DMS153 treated with DMSO at 0.1 percent for 48 hours (cell line): Measurements from ENCODE around the gene CCZ1B.
"Not testable (repeated sequence)": the region's sequence is repeated elsewhere in the genome, so short reads cannot be mapped to it uniquely, and the experiment has no call there.

ENCODE experiments used
- DNase-seq: peaks from one replicate; lab custom pipeline; 2025; ENCODE audit not compliant: unreplicated experiment; lab: John Stamatoyannopoulos, UW

Gene CCZ1B

GRCh38 chr7:6831018-6831725 is 5.1 kb upstream of the CCZ1B start:
- no peak for DNase-seq

GRCh38 chr7:6830026-6830425 is 4.0 kb upstream of the CCZ1B start:
- not testable (repeated sequence) for DNase-seq

- not testable (repeated sequence) for DNase-seq
These were observed 3.5 kb upstream of the CCZ1B start for GRCh38 chr7:6829616-6830015.

GRCh38 chr7:6827180-6827579 is 1.1 kb upstream of the CCZ1B start:
- peak; percentile 29 for DNase-seq

- DNase-seq: not testable (repeated sequence)
These were observed 594 bp downstream of the CCZ1B start for GRCh38 chr7:6825236-6826125.

GRCh38 chr7:6821622-6822021 is 4.5 kb downstream of the CCZ1B start:
- not testable (repeated sequence) for DNase-seq

GRCh38 chr7:6815470-6815869 is 10.6 kb downstream of the CCZ1B start:
- DNase-seq: not testable (repeated sequence)

GRCh38 chr7:6813011-6813410 is 13.1 kb downstream of the CCZ1B start:
- not testable (repeated sequence) for DNase-seq

GRCh38 chr7:6807959-6808358 is 18.1 kb downstream of the CCZ1B start:
- not testable (repeated sequence) for DNase-seq

GRCh38 chr7:6807393-6807918 is 18.6 kb downstream of the CCZ1B start:
- DNase-seq: not testable (repeated sequence)

GRCh38 chr7:6800331-6800730 is 25.7 kb downstream of the CCZ1B start:
- not testable (repeated sequence) for DNase-seq

- not testable (repeated sequence) for DNase-seq
These were observed 26.2 kb downstream of the CCZ1B start for GRCh38 chr7:6799887-6800286.

GRCh38 chr7:6798047-6798446 is 28.0 kb downstream of the CCZ1B start:
- not testable (repeated sequence) for DNase-seq

GRCh38 chr7:6797218-6797617 is 28.9 kb downstream of the CCZ1B start:
- DNase-seq: not testable (repeated sequence)

GRCh38 chr7:6794276-6794675 is 31.8 kb downstream of the CCZ1B start:
- DNase-seq: not testable (repeated sequence)

GRCh38 chr7:6792113-6792872 is 33.8 kb downstream of the CCZ1B start:
- DNase-seq: not testable (repeated sequence)

- DNase-seq: not testable (repeated sequence)
These were observed 36.7 kb downstream of the CCZ1B start for GRCh38 chr7:6789353-6789752.

GRCh38 chr7:6781581-6781980 is 44.5 kb downstream of the CCZ1B start:
- not testable (repeated sequence) for DNase-seq

- not testable (repeated sequence) for DNase-seq
These were observed 64.9 kb downstream of the CCZ1B start for GRCh38 chr7:6761186-6761585.

- DNase-seq: not testable (repeated sequence)
These were observed 72.1 kb downstream of the CCZ1B start, which contains the start of gene RSPH10B2 for GRCh38 chr7:6753964-6754363. TSS of gene RSPH10B2 (plus strand) at chr7:6754103. CDS start at chr7:6757678, 3,575 bp downstream.

GRCh38 chr7:6750173-6750572 is 75.9 kb downstream of the CCZ1B start:
- DNase-seq: not testable (repeated sequence)
